Measurements from ENCODE around the gene ODAD3. TPM values are rescaled to one million over a fixed set of nuclear protein-coding genes. Genes with fewer than 3 reads are reported as not detected.
A peak's percentile ranks its signal among the peaks of the same experiment; 100 is the strongest.

ODAD3 gene
- total and polyA plus RNA-seq, 10 of the 15 experiments (the other 5 are each of a cell fraction or from before 2014, with no cell fraction given), result 0.11 to 0.39 (median 0.28) TPM; not detected in 7

GRCh38 chr19:11387162-11388034 lies 47.5 kb downstream of the ODAD3 start:
- Histone ChIP-seq H4K20me1 (ENCODE audit: control insufficient read depth, insufficient read depth) (no peaks in the 10 kb centered on the region), H3K4me3 (no peak overlapping the region), H3K27me3 (replicated peaks in 1 of 2; ENCODE audit: control insufficient read depth in 2 of 2, insufficient read depth in 2 of 2, low read length in 1 of 2) (peaks cover 0 to 5% of the 10 kb centered on the region in 2 experiments; a peak in 2 of 4 replicates), H3K27ac (ENCODE audit: control insufficient read depth, insufficient read depth) (no peak overlapping the region), H3K4me1 (ENCODE audit: control insufficient read depth, insufficient read depth, low read length) (peaks cover 4% of the 10 kb centered on the region), H3K36me3 (ENCODE audit: control insufficient read depth in 2 of 2, insufficient read depth in 2 of 2, low read length in 1 of 2) (no peaks in the 10 kb centered on the region), H3K9ac (ENCODE audit: control insufficient read depth, insufficient read depth, low read length) (no peak overlapping the region), H3K79me2 (ENCODE audit: control insufficient read depth, insufficient read depth, low read length) (no peaks in the 10 kb centered on the region), H3K4me2 (ENCODE audit: control insufficient read depth, insufficient read depth) (no peak overlapping the region), H2AFZ (ENCODE audit: control insufficient read depth, low read depth, low read length) (peak overlapping the region; percentile 45), H3K9me3 (replicated peaks; ENCODE audit: control insufficient read depth, insufficient read depth, low read length) (no peaks in the 10 kb centered on the region; the same call in 1 of the 3 replicates)
- DNase-seq (ENCODE audit: low read depth, low spot score), result no peak
- intact Hi-C loops (cut with micrococcal nuclease; ENCODE audit: unreplicated experiment), result no loop called here
- ATAC-seq, result no peak
- BruUV-seq (replicated peaks), result no TSS peak
- POLR2A ChIA-PET, result interaction anchor here (0.6 to 1.2 kb wide), 3 partner anchors 24 to 156 kb away, joined by 3 to 4 read pairs (median 3); no protein-coding TSS in a partner anchor
- RAD21 ChIA-PET (ENCODE audit: unreplicated experiment), result no interaction called here
- CTCF ChIA-PET, result interaction anchor here (0.9 to 2.6 kb wide), 2 partner anchors 48 to 63 kb away, joined by 3 to 6 read pairs; partner anchors contain the start of genes ODAD3 and PRKCSH
- no peak for FAIRE-seq
- in situ Hi-C loops (cut with MboI), result no loop called here
- TF ChIP-seq SPI1 (IDR thresholded peaks at IDR 0.05; ENCODE audit: borderline replicate concordance, insufficient read depth, low read depth, low read length) (peak; percentile 39; the same call in 1 of the 2 replicates), IKZF2 (IDR thresholded peaks at IDR 0.05) (no peak)
- SMC1A ChIA-PET (ENCODE audit: uncharacterized antibody, unreplicated experiment), result no interaction called here
- 60% methylated on average over 19 of the region's 19 CpGs for WGBS (ENCODE audit: insufficient coverage, insufficient replicate concordance, low lambda C conversion rate, missing lambda C conversion rate)

- FAIRE-seq, result no peak
- in situ Hi-C loops (cut with MboI) (no loop called here), intact Hi-C loops (cut with micrococcal nuclease; ENCODE audit: unreplicated experiment) (loop anchor here (5.0 kb wide), 1 partner anchor 198 kb away; no protein-coding TSS in a partner anchor)
- H3K4me3 ChIP-seq, result no peak overlapping the region
- H4K20me1 ChIP-seq (ENCODE audit: control insufficient read depth, insufficient read depth), result no peaks in the 10 kb centered on the region
- H3K9ac ChIP-seq (ENCODE audit: control insufficient read depth, insufficient read depth, low read length), result no peak overlapping the region
- peaks cover 11% of the 10 kb centered on the region for H3K4me1 ChIP-seq (ENCODE audit: control insufficient read depth, insufficient read depth, low read length)
- no peaks in the 10 kb centered on the region for H3K9me3 ChIP-seq (replicated peaks; ENCODE audit: control insufficient read depth, insufficient read depth, low read length)
- SMC1A ChIA-PET (ENCODE audit: uncharacterized antibody, unreplicated experiment), result no interaction called here
- no peaks in the 10 kb centered on the region for H3K79me2 ChIP-seq (ENCODE audit: control insufficient read depth, insufficient read depth, low read length)
- 69% methylated on average over 5 of the region's 5 CpGs for WGBS (ENCODE audit: insufficient coverage, insufficient replicate concordance, low lambda C conversion rate, missing lambda C conversion rate)
- BruUV-seq (replicated peaks), result no TSS peak
- no peak for ATAC-seq
- no peak for DNase-seq (ENCODE audit: low read depth, low spot score)
- H3K27ac ChIP-seq (ENCODE audit: control insufficient read depth, insufficient read depth), result no peak overlapping the region
- no peaks in the 10 kb centered on the region for H3K36me3 ChIP-seq (ENCODE audit: control insufficient read depth in 2 of 2, insufficient read depth in 2 of 2, low read length in 1 of 2)
- no peak overlapping the region for H2AFZ ChIP-seq (ENCODE audit: control insufficient read depth, low read depth, low read length)
- RAD21 ChIA-PET (ENCODE audit: unreplicated experiment), result no interaction called here
- H3K27me3 ChIP-seq (replicated peaks in 1 of 2; ENCODE audit: control insufficient read depth in 2 of 2, insufficient read depth in 2 of 2, low read length in 1 of 2), result peaks cover 0 to 5% of the 10 kb centered on the region in 2 experiments; a peak in 2 of 4 replicates
- POLR2A ChIA-PET, result interaction anchor here (0.7 kb wide), 1 partner anchor 160 kb away, joined by 3 read pairs; no protein-coding TSS in a partner anchor
- no peak overlapping the region for H3K4me2 ChIP-seq (ENCODE audit: control insufficient read depth, insufficient read depth)
- CTCF ChIA-PET, result interaction anchor here (0.7 to 2.1 kb wide), 3 partner anchors 51 to 93 kb away, joined by 3 to 12 read pairs (median 9); partner anchors contain the start of genes ODAD3 and PRKCSH
- no peak for TF ChIP-seq KAT2A (conservative IDR thresholded peaks at IDR 0.05; ENCODE audit: control insufficient read depth, low read depth, low read length)
- TF ChIP-seq SREBF2 (IDR thresholded peaks at IDR 0.05; ENCODE audit: low read length), result no peak
- no peak for TF ChIP-seq SMARCA5 (IDR thresholded peaks at IDR 0.05)
- no peak for TF ChIP-seq BCLAF1 (IDR thresholded peaks at IDR 0.05)
- no peak for TF ChIP-seq CBFB (IDR thresholded peaks at IDR 0.05; ENCODE audit: low read depth)
- no peak for TF ChIP-seq SUPT20H (IDR thresholded peaks at IDR 0.05; ENCODE audit: borderline replicate concordance, control insufficient read depth, low read depth, low read length)
- no peak for TF ChIP-seq TCF12 (IDR thresholded peaks at IDR 0.05; ENCODE audit: low read depth, low read length)
- no peak for TF ChIP-seq PKNOX1 (IDR thresholded peaks at IDR 0.05)
- TF ChIP-seq NFYA (IDR thresholded peaks at IDR 0.05; ENCODE audit: borderline replicate concordance, low read depth, low read length), result no peak
- no peak for TF ChIP-seq SIN3A (IDR thresholded peaks at IDR 0.05; ENCODE audit: low read depth, low read length)
- no peak for TF ChIP-seq RAD21 (IDR thresholded peaks at IDR 0.05; ENCODE audit: insufficient read depth, low read depth, low read length)
These were observed 50.2 kb downstream of the ODAD3 start for GRCh38 chr19:11384778-11385129.

Measured in GM12878 (cell line).